Posterior cingulate gyrus (tissue), 11 donors: Measurements from ENCODE around the gene SKAP1.
"Not testable (repeated sequence)": the region's sequence is repeated elsewhere in the genome, so short reads cannot be mapped to it uniquely, and the experiment has no call there.

Source experiments
- DNase-seq, 10 donors: peaks; one replicate each; pipeline versions ENCODE4 v3.0.0 to v3.0.0-alpha.2; 2020 to 2021; ENCODE audit warnings: mixed read lengths in 3 of 10
- intact Hi-C: fragments of 100-400 bp; cut with DNase I; formaldehyde crosslinking; loops from one replicate; pipeline ENCODE4 v1.15.1; 2023

Gene SKAP1

GRCh38 chr17:48253975-48254374, 176.0 kb downstream of the SKAP1 start:
- no peak for DNase-seq
- intact Hi-C loops = no loop called here

- intact Hi-C loops = no loop called here
Measured at GRCh38 chr17:48251950-48252349, 178.1 kb downstream of the SKAP1 start.

GRCh38 chr17:48250949-48251348, 179.1 kb downstream of the SKAP1 start:
- intact Hi-C loops = no loop called here
- DNase-seq = no peak

More at GRCh38 chr17:48251950-48252349, 178.1 kb downstream of the SKAP1 start:
- DNase-seq = no peak

GRCh38 chr17:48250059-48250458, 180.0 kb downstream of the SKAP1 start:
- DNase-seq, intact Hi-C loops: not testable (repeated sequence)

- intact Hi-C loops = no loop called here
- no peak for DNase-seq
Measured at GRCh38 chr17:48247603-48248002, 182.4 kb downstream of the SKAP1 start.

- intact Hi-C loops = no loop called here
- DNase-seq = no peak
Measured at GRCh38 chr17:48247038-48247437, 183.0 kb downstream of the SKAP1 start.

GRCh38 chr17:48246612-48247011, 183.4 kb downstream of the SKAP1 start:
- intact Hi-C loops = no loop called here
- DNase-seq = no peak

- intact Hi-C loops, DNase-seq: not testable (repeated sequence)
Measured at GRCh38 chr17:48245465-48246033, 184.5 kb downstream of the SKAP1 start.

GRCh38 chr17:48244814-48245213, 185.2 kb downstream of the SKAP1 start:
- intact Hi-C loops = no loop called here
- DNase-seq = no peak

- DNase-seq = no peak
- intact Hi-C loops = no loop called here
Measured at GRCh38 chr17:48244121-48244711, 185.8 kb downstream of the SKAP1 start.

GRCh38 chr17:48241770-48242497, 188.1 kb downstream of the SKAP1 start:
- DNase-seq = no peak
- intact Hi-C loops = no loop called here

- DNase-seq = no peak
- intact Hi-C loops = no loop called here
Measured at GRCh38 chr17:48241131-48241591, 188.9 kb downstream of the SKAP1 start.

GRCh38 chr17:48240562-48241130, 189.4 kb downstream of the SKAP1 start:
- intact Hi-C loops = no loop called here
- DNase-seq = no peak

- no peak for DNase-seq
- intact Hi-C loops = no loop called here
Measured at GRCh38 chr17:48240122-48240521, 189.9 kb downstream of the SKAP1 start.

GRCh38 chr17:48239603-48239995, 190.4 kb downstream of the SKAP1 start:
- intact Hi-C loops = no loop called here
- no peak for DNase-seq

- intact Hi-C loops = no loop called here
- DNase-seq = no peak
Measured at GRCh38 chr17:48238933-48239602, 190.9 kb downstream of the SKAP1 start.

- no peak for DNase-seq
- intact Hi-C loops = no loop called here
Measured at GRCh38 chr17:48237456-48237855, 192.6 kb downstream of the SKAP1 start.

GRCh38 chr17:48236681-48237134, 193.3 kb downstream of the SKAP1 start:
- intact Hi-C loops = no loop called here
- DNase-seq = no peak

- no peak for DNase-seq
- intact Hi-C loops = no loop called here
Measured at GRCh38 chr17:48234922-48235321, 195.1 kb downstream of the SKAP1 start.

- intact Hi-C loops = no loop called here
Measured at GRCh38 chr17:48231995-48232959, 197.7 kb downstream of the SKAP1 start.

More at GRCh38 chr17:48231995-48232959, 197.7 kb downstream of the SKAP1 start:
- no peak for DNase-seq
